GM21515 (cell line): Measurements from ENCODE around the gene PDZD2.
"Not testable (repeated sequence)": the region's sequence is repeated elsewhere in the genome, so short reads cannot be mapped to it uniquely, and the experiment has no call there.

Source experiments
- ATAC-seq: cut with Tn5 transposase; IDR thresholded peaks from one replicate; pipeline ENCODE4 v1.9.1; 2021; ENCODE audit not compliant: unreplicated experiment

The PDZD2 gene

GRCh38 chr5:32059761-32060530 lies 421.0 kb downstream of the PDZD2 start:
- no peak for ATAC-seq

DNA sequence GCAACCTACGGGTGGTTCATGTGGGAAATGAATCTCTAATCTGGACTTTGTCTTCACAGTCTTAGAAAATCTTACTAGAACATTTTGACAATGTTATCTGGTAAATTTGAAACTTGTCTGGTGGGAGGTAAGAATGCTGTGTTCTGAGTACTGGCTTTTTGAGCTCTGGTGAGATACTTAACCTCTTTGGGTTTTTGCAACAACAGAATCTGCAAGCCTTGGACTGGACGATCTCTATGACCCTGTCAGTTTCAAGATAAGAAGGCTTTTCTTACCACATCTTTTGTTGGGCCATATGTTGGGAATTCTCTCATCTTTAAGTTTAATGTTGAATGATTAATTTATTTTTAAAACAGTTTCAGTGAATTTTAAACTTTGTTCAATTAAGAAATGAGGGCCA lies 422.3 kb downstream of the PDZD2 start:
- no peak for ATAC-seq

DNA sequence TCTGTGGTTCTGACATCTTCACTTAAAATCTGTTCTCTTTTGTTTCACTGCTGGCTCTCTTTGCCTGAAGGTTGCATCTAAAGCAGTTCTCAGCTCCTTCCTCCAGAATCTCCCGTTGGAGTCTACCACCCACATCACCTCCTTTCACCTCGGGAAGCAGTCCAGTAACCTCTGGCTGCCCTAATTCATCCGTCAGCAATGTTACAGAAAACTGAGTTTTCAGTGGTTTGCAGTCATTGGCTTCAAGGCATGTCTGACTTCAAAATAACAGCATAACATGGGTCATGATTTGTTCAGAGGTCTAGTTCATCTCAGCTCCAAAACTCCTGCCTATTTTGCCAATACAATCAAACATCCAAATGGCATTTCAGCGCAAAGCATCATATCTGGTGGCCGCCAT lies 427.5 kb downstream of the PDZD2 start:
- no peak for ATAC-seq

DNA sequence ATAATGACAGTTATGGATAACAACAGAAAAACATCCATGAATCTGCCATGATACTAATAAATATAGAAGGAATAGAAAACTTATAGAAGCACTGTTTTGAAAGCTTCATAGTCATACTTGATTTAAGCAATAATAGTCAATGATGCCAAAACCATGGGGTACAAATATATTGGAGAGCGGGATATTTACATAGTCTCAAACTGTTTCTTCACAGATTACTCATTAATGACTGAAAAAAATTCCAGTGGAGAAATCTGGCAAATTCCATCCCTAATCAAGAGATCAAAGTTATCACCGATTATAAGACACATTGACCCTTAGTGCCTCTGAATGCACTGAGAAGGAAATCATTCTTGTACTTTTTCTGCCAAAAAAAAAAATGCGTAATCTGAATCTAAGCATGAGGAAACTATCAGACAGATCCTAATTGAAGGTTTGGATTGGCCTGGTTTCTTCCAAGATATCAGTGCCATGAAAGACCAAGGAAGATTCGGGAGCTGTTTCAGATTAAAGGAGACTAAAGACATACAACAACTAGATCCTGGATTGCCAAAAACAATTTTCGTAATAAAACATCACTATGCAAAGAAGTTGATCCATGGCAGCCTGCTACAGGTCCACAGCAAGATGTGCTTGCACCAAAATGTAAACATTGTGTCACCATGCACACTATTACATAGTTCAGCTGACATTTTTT lies 429.0 kb downstream of the PDZD2 start:
- no peak for ATAC-seq

DNA sequence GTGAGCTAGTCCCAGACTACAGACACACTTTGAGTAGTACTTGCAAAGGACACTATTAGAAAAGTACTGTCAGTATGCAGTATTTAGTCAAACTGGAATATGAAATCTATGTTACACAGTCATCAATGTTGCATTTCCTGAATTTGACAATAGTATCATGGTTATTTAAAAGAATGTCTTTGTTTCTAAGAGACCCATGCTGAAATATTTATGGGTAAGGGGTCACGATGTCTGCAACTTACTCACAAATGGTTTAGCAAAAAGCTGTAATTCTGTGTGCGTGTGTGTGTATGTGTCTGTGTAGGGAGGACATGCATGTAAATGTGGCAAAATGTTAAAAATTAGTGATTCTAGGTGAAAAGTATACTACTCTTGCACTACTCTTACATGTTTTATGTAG lies 429.6 kb downstream of the PDZD2 start:
- no peak for ATAC-seq

- ATAC-seq = no peak
These were observed 430.5 kb downstream of the PDZD2 start for GRCh38 chr5:32069396-32069795.

- ATAC-seq = no peak
These were observed 432.5 kb downstream of the PDZD2 start for GRCh38 chr5:32071351-32071944.

GRCh38 chr5:32072054-32072453 lies 433.1 kb downstream of the PDZD2 start:
- ATAC-seq = no peak

GRCh38 chr5:32074401-32074800 lies 435.5 kb downstream of the PDZD2 start:
- ATAC-seq = no peak

- ATAC-seq = no peak
These were observed 438.1 kb downstream of the PDZD2 start for GRCh38 chr5:32076699-32077695.

DNA sequence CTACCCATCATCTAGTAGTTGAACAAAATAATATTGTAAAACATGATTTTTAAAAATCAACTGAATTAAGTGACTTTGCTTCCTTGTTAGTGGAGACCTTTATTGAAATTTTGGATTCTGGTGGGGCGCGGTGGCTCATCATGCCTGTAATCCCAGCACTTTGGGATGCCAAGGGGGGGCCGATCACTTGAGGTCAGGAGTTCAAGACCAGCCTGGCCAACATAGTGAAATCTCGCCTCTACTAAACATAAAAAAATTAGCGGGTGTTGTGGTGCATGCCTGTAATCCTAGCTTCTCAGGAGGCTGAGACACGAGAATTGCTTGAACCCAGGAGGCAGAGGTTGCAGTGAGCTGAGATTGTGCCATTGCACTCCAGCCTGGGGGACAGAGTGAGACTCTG lies 439.9 kb downstream of the PDZD2 start:
- not testable (repeated sequence) for ATAC-seq

GRCh38 chr5:32080565-32080964 lies 441.6 kb downstream of the PDZD2 start:
- ATAC-seq = not testable (repeated sequence)

- ATAC-seq = no peak
These were observed 443.8 kb downstream of the PDZD2 start for GRCh38 chr5:32082701-32083100.

GRCh38 chr5:32083981-32084430 lies 445.1 kb downstream of the PDZD2 start:
- no peak for ATAC-seq

GRCh38 chr5:32087086-32088082 lies 448.5 kb downstream of the PDZD2 start:
- no peak for ATAC-seq

- ATAC-seq = no peak
These were observed 449.3 kb downstream of the PDZD2 start for GRCh38 chr5:32088214-32088613.

- no peak for ATAC-seq
These were observed 450.4 kb downstream of the PDZD2 start for GRCh38 chr5:32089146-32090000.

- ATAC-seq = no peak
These were observed 451.3 kb downstream of the PDZD2 start for GRCh38 chr5:32090026-32090754.
